T47D (cell line): ENCODE data around the gene CPO.

Experiments
- DNase-seq, 2 experiments: peaks; one replicate each; pipeline versions ENCODE4 v3.0.0 to v3.0.0-alpha.2; 2011 to 2012; ENCODE audit warnings: low read depth in 1 of 2, low spot score in 1 of 2
- JUND ChIP-seq: IDR thresholded peaks from 2 replicates; pipeline ENCODE4 v1.6.1; 2012; ENCODE audit warnings: low read depth
- in situ Hi-C: cut with HindIII; loops from 2 replicates; pipeline ENCODE4 v1.10.0; 2016; ENCODE audit warnings: low sequenced_read_pairs, low pct_unique_long_range_greater_than_20kb

The CPO gene

GRCh38 chr2:206981739-206982340 is 42.5 kb downstream of the CPO start:
- in situ Hi-C loops: no loop called here
- no peak for TF ChIP-seq JUND
- DNase-seq: peak; percentile 10 to 66

DNA sequence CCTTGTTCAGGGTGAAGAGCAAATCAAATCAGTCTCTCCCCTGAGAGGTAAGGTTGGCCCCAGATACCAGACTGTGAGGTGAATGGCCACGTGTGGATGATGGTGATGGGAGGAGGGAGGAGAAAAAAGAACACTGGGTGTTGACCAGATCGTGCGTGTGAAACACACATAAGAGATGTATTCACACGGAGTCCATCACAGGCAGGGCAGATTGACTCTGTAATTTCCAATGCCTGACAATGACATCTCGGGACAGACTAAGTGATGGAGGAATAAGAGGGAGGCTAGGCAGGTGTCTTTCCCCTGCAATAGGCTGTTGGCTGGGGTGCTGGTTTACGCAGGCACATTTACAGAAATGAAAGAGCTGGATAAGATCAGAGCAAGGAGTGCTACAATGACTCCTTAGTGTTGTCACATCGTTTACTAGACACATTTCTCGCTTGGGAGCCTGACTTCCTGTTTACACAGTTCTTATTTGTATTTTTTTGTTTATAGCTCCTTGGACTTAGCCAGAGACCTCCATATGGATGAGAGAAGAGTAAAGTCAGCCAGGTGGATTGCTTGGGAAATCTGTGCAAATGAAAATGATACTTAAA is 43.1 kb downstream of the CPO start:
- in situ Hi-C loops: no loop called here
- no peak for TF ChIP-seq JUND
- no peak for DNase-seq

DNA sequence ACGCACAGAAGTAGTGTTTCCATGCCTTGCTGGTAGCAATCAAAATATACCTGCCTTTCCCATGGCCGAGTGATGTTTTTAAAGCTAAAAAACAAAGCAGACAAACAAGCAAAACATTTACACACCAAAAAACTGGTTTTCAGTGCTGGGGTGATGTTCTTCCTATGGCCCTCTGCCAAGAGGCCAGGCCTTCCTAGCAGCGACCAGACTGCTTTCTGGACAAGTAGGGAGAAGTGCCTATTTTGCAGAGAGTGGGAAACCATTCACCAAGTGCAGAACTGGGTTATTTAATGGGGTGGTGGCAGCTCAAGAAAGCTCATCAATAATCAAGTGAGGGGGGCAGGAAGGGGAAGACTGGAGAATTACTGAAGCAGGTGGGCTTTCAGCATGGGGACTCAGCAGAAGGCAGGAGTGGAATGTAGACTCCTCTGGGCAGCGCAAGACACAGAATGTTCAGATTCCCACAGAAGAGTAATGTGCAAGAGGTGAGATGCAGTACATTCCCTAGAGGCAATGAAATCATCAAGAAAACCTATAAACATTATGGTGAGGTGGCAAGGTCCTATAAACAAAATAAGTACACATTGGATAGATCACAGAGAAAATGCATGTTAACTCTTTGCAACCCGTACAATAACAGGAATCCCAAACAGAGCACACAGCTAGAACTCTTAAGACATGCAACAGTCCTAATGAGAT is 44.0 kb downstream of the CPO start:
- in situ Hi-C loops: no loop called here

DNA sequence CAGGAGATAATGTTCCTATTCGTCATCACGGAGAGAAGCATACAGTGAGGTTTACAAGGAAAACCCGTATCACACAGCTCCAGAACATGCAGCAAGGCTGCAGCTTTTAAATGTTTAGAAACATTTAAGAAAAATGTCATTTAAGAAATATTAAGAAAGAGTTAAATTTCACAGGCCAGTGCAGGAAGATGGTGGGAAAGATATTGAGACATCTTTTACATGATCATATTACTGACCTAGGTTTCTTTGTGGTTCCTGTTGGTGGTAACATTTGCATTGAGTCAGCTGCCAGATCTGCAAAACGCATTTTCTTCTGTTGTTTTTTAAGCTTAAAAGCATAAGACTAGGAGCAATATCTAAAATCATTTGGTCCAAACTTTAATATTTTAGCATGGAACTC is 44.9 kb downstream of the CPO start:
- TF ChIP-seq JUND: no peak
- in situ Hi-C loops: no loop called here
- no peak for DNase-seq

More for the DNA sequence above, 44.0 kb downstream of the CPO start:
- DNase-seq: no peak
- TF ChIP-seq JUND: no peak

GRCh38 chr2:206986943-206987342 is 47.6 kb downstream of the CPO start:
- no peak for DNase-seq
- in situ Hi-C loops: no loop called here

GRCh38 chr2:206987810-206988209 is 48.5 kb downstream of the CPO start:
- no peak for DNase-seq
- no peak for TF ChIP-seq JUND
- in situ Hi-C loops: no loop called here

More at GRCh38 chr2:206986943-206987342, 47.6 kb downstream of the CPO start:
- TF ChIP-seq JUND: no peak

- no peak for DNase-seq
- in situ Hi-C loops: no loop called here
- no peak for TF ChIP-seq JUND
Observed at GRCh38 chr2:206988884-206989283, 49.6 kb downstream of the CPO start.

DNA sequence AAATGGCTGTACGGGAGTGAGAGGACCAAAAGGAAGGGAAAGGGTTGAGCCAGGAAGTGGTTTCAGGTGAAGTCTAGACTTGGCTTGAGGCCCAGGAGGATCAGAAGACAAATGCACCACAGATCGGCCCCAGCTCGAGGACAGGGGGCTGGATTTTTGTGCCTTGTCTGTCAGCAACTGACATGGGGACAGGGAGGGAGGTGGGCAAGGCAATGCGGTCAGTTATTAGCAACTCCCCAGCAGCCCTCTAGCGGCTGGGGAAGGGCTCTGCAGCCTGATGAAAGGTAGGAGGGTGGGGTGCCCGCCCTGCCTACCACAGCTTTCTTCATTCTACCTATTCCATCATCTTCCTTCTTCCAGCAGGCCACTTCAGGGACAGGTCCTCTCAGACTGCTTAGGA is 50.0 kb downstream of the CPO start:
- TF ChIP-seq JUND: no peak
- in situ Hi-C loops: no loop called here
- peak in 1 of 2 experiments; percentile 48 for DNase-seq

GRCh38 chr2:206990360-206990759 is 51.0 kb downstream of the CPO start:
- DNase-seq: no peak
- TF ChIP-seq JUND: no peak
- in situ Hi-C loops: no loop called here

- in situ Hi-C loops: no loop called here
- no peak for DNase-seq
Observed at GRCh38 chr2:206991070-206991469, 51.8 kb downstream of the CPO start.

DNA sequence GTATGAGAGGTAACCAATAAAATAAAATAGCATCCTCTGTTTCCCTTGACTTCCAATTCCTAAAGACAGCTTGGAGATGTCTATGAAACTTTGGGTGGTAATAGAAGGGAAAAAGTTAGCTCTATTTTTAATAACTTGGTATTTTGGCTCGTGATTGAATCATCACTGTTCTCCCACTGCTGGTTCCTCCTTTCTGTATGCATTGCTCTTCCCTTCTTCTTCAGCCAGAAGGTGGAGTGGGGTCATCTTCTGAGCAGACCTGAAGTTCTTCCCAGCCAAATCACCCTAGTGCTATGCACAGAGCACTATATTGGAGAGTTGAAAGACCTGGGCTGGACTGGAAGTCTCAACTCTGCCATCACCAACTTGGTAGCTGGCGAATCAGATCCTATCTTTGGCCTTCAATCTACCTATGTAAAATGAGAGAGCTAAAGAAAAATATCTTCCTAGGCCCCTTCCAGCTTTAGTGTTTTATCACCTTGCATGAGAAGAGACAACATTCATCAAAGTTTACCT is 54.1 kb downstream of the CPO start:
- no peak for DNase-seq
- in situ Hi-C loops: no loop called here
- no peak for TF ChIP-seq JUND

More at GRCh38 chr2:206991070-206991469, 51.8 kb downstream of the CPO start:
- TF ChIP-seq JUND: no peak

DNA sequence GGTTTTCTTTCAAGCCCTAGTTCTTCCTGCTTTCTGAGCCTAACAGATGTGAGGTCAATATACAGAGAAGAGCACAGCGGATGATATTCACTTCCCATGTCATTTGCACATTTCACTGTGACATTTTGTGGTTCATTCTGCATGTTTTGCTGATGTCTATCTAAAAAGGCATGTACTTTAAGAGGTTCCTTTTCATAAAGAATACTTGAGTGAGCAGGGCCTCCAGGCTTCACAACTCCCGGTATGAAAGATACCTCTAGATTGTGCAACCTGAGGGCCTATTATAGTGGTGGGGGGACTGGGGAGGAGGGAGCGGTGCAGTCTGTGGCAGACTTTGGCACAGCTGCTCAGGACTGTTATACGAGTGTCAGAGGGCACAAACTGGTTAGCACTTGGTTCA is 54.6 kb downstream of the CPO start:
- in situ Hi-C loops: no loop called here
- no peak for TF ChIP-seq JUND
- peak in 1 of 2 experiments; percentile 53 for DNase-seq

DNA sequence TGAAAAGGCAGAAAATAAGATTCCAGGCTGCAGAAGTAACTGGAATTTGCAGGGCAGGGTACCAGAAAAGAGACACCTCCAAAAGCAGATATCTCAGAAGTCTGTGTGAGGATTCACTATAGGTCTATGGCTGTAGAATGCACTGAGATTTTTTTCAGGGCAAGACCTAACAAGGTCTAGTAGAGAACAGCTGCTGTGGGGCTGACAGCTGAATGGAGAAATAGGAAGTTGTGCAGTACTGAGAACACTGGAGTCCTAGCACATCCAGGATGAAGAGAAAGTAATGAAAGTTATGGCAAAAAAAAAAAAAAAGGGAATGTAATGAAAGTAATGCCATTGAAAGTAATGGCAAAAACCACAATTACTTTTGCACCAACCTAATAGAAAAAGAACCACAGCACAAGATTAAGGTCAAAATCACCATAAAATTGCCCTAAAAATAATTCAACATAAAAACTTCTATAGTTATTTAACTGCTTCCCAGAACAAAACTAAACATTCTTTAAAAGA is 57.3 kb downstream of the CPO start:
- in situ Hi-C loops: no loop called here

More for the DNA sequence above, 57.3 kb downstream of the CPO start:
- no peak for TF ChIP-seq JUND
- DNase-seq: no peak
